GM21786 (cell line): ENCODE data around the gene XPNPEP2.

ENCODE experiments used
- ATAC-seq: cut with Tn5 transposase; IDR thresholded peaks from one replicate; pipeline ENCODE4 v1.9.1; 2021; ENCODE audit not compliant: unreplicated experiment

The XPNPEP2 gene

GRCh38 chrX:129793604-129794191, 54.9 kb downstream of the XPNPEP2 start:
- ATAC-seq, result no peak

GRCh38 chrX:129795584-129795983, 56.8 kb downstream of the XPNPEP2 start:
- ATAC-seq, result no peak

DNA sequence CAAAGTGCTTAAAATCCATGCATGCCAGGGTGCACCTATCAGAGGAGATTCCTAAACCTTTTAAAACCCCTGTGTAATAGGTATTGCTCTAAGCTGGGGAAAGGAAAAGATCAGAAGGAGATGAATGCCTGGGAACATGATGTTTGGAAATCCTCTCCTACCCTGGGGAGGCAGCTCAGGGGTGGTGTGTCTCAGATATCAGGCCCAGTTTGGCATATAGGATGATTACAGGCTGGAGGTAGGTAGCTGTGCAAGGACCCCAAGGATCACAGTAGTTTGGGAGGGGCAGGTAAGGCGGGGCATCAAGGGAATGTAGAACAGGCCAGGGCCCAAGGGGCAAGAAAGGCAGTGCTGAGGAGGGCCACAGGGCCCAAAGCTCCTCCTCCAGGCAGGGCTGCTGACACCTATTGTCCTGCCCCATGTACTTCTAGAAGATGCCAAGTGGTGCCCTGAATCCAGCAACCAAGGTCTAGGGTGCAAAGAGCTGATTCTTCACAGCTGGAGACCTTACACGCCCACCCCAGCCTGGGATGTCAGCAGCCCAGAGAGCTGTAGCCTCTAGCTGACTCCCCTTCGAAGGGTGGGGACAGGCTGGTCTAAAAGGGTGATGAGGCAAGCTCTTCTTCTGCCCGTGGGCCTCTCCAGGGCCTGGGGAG, 58.6 kb downstream of the XPNPEP2 start:
- no peak for ATAC-seq

DNA sequence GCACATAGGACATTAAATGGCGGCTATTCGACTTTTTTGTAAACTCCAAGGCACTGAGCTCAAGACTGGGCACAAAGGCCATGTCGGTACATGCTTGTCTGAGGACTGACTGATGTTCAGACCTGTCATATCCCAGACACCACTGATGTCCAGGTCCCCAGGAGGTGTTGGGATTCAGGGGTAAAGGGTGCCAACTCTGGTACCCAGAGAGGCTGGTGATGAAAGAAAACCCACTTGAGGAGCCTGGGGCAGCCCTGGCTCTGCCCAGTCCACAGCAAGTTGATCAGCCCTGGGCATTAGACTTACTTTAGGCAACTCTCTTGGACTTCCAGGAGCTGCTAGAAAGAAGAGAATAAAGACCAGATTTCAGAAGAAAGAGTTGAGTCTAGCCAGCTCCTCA, 59.7 kb downstream of the XPNPEP2 start:
- ATAC-seq, result no peak

DNA sequence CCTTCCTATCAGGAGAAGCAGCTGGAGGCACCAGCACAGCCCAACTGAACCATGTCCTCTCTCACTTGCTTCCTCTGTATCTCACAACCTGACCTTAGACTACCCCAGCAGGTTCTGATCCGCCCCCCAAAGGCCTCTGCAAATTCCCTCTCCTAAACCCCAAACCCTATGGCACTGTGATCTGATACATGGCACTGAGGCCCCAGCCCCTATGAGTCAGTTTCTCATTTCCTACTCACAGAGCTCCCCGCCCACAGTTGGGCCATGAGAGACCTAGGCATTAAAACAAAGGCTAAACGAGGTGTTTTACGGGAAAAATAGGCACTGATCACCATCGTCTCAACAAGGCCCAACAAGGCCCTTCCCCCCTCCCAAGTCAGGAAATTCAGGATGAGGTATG, 60.1 kb downstream of the XPNPEP2 start:
- no peak for ATAC-seq

- ATAC-seq, result no peak
Measured at GRCh38 chrX:129800186-129800585, 61.4 kb downstream of the XPNPEP2 start.

DNA sequence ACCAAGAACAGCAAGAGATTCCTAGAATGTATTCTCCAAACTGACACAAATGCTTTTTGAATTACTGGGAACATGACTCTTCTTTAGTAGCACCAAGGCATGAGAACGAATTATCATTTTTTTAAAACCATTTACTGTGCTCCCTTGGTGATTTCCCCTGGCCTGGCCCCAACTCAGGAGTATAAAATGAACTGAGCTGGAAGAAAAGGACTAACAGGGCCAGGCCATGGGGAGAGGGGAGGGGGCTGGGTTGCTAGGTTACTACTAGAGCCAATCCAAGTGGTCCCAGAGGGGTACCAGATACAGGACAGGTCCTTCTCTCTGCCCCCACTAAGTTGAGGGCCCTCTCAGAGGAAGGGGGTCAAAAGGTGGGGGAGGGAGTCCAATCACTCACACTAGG, 64.1 kb downstream of the XPNPEP2 start:
- no peak for ATAC-seq

DNA sequence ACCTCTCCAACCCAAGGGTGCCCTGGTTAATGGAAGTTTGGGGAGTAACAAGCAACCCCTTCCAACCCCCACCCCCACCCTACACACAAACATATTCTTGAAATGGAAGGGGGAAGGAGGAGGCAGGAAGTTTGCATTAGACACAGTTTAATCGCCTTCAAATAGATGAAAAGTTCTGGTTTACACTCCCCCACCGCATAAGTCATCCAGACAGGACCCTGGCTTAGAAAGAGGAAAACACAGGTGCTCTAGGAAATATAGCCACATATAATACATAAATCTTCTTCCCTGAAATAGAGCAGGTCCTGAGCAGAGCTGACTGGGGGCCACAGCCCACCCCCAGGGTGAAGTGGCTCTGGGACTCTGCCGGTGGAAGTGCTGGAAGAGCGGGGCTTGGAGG, 66.0 kb downstream of the XPNPEP2 start:
- ATAC-seq, result no peak

DNA sequence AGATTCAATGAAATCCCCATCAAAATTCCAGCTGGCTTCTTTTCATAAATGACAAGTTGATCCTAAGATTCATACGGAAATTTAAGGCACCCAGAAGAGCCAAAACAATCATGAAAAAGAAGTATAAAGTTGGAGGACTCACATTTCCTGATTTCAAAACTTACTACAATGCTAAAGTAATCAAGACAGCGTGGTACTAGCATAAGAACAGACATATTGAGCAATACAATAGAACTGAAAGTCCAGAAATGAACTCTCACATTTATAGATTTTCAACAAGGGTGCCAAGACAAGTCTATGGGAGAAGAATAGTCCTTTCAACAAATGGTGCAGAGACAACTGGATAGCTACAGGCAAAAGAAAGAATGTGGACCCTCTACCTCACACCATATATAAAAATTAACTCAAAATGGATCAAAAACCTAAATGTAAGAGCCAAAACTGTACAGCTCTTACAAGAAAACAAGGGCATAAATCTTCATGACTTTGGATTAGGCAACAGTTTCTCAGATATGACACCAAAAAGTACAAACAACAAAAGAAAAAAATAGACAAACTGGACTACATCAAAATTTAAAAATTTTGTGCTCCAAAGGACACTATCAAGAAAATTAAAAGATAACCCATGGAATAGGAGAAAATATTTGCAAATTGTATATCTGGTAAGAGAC, 69.5 kb downstream of the XPNPEP2 start:
- ATAC-seq, result no peak

DNA sequence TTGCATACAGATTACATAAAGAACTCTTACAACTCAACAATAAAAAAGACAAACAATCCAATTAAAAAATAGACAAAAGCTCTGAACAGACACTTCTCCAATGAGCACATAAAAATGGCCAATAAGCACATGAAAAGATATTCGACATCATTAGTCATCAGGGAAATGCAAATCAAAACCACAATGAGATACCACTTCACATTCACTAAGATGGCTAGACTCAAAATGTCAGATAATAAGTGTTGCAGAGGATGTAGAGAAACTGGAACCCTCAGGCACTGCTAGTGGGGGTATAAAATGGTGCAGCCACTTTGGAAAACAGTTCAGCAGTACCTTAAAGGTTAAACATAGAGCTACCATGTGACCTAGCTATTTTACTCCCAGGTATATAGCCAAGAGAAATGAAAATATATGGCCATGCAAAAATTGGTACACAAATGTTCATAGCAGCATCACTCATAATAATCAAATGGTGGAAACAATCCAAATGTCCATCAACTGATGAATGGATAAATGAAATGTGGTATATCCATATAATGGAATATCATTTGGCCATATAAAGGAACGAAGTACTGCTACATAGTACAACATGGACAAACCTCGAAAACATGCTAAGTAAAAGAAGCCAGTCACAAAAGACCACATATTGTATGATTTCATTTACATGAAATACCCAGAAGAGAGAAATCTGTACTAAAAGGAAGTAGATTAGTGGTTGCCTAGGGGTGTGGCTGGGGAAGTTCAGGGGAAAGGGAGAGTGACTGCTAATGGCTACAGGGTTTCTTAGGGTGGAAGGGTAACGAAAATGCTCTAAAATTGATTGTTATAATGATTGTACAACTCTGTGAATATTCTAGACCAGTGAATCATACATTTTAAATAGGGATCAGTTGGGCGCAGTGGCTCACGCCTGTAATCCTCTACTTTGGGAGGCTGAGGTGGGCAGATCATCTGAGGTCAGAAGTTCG, 70.3 kb downstream of the XPNPEP2 start:
- no peak for ATAC-seq

GRCh38 chrX:129813662-129814368, 75.0 kb downstream of the XPNPEP2 start:
- no peak for ATAC-seq

DNA sequence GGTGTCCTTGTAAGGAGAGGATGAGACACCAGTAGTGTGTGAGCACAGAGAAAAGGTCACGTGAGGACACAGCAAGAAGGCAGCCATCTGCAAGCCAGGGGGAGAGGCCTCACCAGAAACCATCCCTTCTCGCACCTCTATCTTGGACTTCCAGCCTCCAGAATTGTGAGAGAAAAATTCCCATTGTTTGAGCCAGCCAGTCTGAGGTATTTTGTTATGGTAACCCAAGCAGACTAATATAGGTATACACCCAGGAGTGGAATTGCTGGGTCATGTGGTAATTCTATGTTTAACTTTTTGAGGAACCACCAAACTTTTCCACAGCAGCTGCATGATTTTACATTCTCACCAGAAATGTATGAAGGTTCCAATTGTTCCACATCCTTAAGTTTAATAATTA, 79.3 kb downstream of the XPNPEP2 start:
- no peak for ATAC-seq
